Measurements from ENCODE around the gene CEMIP. TPM values are rescaled to one million over a fixed set of nuclear protein-coding genes. Genes with fewer than 3 reads are reported as not detected.

CEMIP gene
- total and polyA plus RNA-seq, 2 experiments from 2014 or later: 2.3 to 4.4 TPM

DNA sequence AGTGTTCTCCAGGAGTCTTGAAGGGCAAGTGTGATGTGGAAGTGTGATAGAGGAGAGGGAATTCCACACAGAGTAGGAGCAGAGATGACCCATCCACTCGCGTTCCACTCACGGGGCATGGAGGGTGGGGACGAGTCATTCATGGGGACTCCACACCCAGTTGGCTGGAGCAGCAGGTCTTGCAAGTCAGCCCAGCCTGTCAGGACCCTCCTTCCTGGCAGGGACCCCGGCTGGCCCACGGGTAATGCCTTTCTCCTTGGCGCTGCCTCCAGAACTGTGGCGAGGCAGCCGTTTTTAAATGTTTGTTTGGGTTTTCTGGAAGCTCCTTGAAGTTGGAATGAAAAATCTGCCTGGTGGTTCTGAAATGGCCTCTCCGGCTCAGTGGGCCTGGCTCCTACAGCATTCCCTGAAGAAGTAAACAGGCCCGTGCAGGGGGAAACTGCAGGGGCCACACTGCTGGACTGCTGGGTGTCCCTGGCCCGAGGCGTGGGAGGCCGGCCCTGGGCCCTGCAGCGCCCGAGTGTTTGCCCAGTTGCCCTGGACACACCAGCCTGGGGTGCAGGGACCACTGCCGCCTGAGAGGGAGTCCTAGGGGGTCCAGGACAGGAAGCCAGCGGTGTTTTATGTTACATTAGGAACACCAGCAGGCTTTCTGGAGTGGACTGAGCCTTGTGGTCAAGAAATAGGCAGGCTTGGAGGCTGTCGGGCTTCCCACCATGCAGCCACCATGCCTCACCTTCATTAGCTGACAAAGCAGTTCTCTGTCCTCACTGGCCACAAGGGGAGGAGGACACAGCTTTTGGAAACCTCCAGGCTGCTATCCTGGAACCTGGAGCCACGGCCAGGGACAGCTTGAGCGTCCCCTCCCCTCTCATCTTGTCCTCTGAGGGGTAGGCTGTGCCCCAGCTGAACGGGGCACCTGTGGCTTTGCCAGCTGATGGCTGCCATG, 61.3 kb downstream of the CEMIP start:
- H4K20me1 ChIP-seq (ENCODE audit: insufficient read depth, poor library complexity, severe bottlenecking): no peaks in the 10 kb centered on the region
- no peak overlapping the region for H3K27ac ChIP-seq
- H3K4me2 ChIP-seq: no peak overlapping the region
- no peaks in the 10 kb centered on the region for H3K27me3 ChIP-seq
- H3K4me1 ChIP-seq (ENCODE audit: insufficient read depth): peaks cover 8% of the 10 kb centered on the region
- H3K9me3 ChIP-seq (ENCODE audit: low read depth): no peaks in the 10 kb centered on the region
- H3K79me2 ChIP-seq: no peaks in the 10 kb centered on the region
- WGBS (ENCODE audit: low lambda C conversion rate, missing lambda C conversion rate): 92% methylated on average over 22 of the region's 22 CpGs
- no peak for DNase-seq (ENCODE audit: low spot score)
- H3K4me3 ChIP-seq: no peak overlapping the region
- TF ChIP-seq EZH2phosphoT487 (IDR thresholded peaks at IDR 0.05; ENCODE audit: low read depth, severe bottlenecking, unreplicated experiment): no peak
- TF ChIP-seq, protein P1, sequence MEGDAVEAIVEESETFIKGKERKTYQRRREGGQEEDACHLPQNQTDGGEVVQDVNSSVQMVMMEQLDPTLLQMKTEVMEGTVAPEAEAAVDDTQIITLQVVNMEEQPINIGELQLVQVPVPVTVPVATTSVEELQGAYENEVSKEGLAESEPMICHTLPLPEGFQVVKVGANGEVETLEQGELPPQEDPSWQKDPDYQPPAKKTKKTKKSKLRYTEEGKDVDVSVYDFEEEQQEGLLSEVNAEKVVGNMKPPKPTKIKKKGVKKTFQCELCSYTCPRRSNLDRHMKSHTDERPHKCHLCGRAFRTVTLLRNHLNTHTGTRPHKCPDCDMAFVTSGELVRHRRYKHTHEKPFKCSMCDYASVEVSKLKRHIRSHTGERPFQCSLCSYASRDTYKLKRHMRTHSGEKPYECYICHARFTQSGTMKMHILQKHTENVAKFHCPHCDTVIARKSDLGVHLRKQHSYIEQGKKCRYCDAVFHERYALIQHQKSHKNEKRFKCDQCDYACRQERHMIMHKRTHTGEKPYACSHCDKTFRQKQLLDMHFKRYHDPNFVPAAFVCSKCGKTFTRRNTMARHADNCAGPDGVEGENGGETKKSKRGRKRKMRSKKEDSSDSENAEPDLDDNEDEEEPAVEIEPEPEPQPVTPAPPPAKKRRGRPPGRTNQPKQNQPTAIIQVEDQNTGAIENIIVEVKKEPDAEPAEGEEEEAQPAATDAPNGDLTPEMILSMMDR (IDR thresholded peaks at IDR 0.05; ENCODE audit: poor library complexity): no peak
- TF ChIP-seq EZH2 (IDR thresholded peaks at IDR 0.05; ENCODE audit: borderline replicate concordance): no peak
- H3K36me3 ChIP-seq (replicated peaks; ENCODE audit: insufficient read depth, low read depth): no peaks in the 10 kb centered on the region
- no peak overlapping the region for H2AFZ ChIP-seq
- H3K9me2 ChIP-seq (replicated peaks; ENCODE audit: insufficient read depth): no peaks in the 10 kb centered on the region

DNA sequence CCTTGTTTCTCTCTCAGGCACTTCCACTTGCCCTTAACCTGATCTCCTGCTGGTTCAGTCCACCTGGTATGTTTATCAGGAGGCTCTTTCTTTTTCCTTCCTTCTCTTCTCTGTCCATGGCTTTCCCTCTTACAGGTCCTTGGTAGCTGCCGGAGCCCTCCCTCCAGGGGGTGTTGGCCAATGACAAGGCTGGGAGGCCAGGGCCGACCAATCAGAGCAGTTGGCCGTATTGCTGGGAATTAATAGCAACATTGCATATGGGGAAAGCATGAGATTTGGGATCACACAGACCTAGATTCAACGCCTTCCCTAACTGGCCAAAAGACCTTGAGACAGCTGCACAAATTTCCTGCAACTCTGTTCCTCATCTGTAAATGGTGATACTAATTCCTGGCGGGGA, 62.4 kb downstream of the CEMIP start:
- Histone ChIP-seq H3K9me3 (ENCODE audit: low read depth) (no peaks in the 10 kb centered on the region), H3K36me3 (replicated peaks; ENCODE audit: insufficient read depth, low read depth) (no peaks in the 10 kb centered on the region), H3K79me2 (no peaks in the 10 kb centered on the region), H3K27me3 (no peaks in the 10 kb centered on the region), H3K4me3 (no peak overlapping the region), H3K9me2 (replicated peaks; ENCODE audit: insufficient read depth) (no peaks in the 10 kb centered on the region), H3K4me2 (no peak overlapping the region), H3K27ac (no peak overlapping the region), H3K4me1 (ENCODE audit: insufficient read depth) (peaks cover 8% of the 10 kb centered on the region), H4K20me1 (ENCODE audit: insufficient read depth, poor library complexity, severe bottlenecking) (no peaks in the 10 kb centered on the region), H2AFZ (no peak overlapping the region)
- TF ChIP-seq, protein P1 (IDR thresholded peaks at IDR 0.05; ENCODE audit: poor library complexity): no peak
- no peak for TF ChIP-seq EZH2phosphoT487 (IDR thresholded peaks at IDR 0.05; ENCODE audit: low read depth, severe bottlenecking, unreplicated experiment)
- no peak for TF ChIP-seq EZH2 (IDR thresholded peaks at IDR 0.05; ENCODE audit: borderline replicate concordance)
- no peak for DNase-seq (ENCODE audit: low spot score)
- WGBS (ENCODE audit: low lambda C conversion rate, missing lambda C conversion rate): 96% methylated on average over 5 of the region's 5 CpGs

DNA sequence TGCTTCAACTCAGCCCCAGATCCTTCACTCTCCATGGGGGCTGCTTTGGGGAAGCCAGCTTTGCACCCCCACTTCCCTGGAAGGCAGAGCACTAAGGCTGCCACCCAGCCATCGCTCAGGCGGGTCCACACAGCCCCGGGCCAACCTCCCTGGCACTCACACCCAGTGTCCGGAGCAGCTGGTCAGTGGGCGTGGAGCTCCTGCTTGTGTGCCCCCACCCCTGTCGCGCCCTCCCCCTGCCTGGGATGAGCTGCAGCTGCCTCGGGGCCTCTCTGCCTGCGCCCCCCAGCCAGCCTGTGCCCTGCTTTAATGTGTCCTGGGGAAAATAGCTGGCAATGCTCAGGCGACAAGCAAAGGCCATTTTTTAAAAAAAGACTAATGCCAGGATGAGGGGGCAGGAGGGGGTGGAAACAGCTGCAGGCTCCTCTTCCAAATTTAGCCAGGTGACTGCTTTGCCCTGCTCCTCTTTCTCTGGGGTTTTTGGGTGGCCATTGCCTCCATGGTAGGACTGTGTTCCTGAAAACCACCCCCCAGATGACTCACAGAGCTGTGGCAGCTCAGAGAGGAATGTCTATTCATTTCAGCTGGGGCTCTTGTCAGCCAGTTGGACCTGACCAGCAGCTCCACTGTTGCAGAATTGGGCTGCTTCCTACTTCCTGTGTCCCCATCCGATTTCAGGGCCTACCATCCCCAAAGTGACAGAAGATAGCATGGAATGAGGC, 65.0 kb downstream of the CEMIP start:
- no peaks in the 10 kb centered on the region for H3K9me3 ChIP-seq (ENCODE audit: low read depth)
- H3K9me2 ChIP-seq (replicated peaks; ENCODE audit: insufficient read depth): no peaks in the 10 kb centered on the region
- H3K27ac ChIP-seq: no peak overlapping the region
- no peak overlapping the region for H3K4me3 ChIP-seq
- no peaks in the 10 kb centered on the region for H4K20me1 ChIP-seq (ENCODE audit: insufficient read depth, poor library complexity, severe bottlenecking)
- no peaks in the 10 kb centered on the region for H3K36me3 ChIP-seq (replicated peaks; ENCODE audit: insufficient read depth, low read depth)
- DNase-seq (ENCODE audit: low spot score): no peak
- no peaks in the 10 kb centered on the region for H3K27me3 ChIP-seq
- no peaks in the 10 kb centered on the region for H3K79me2 ChIP-seq
- no peak for TF ChIP-seq EZH2 (IDR thresholded peaks at IDR 0.05; ENCODE audit: borderline replicate concordance)
- TF ChIP-seq EZH2phosphoT487 (IDR thresholded peaks at IDR 0.05; ENCODE audit: low read depth, severe bottlenecking, unreplicated experiment): no peak
- TF ChIP-seq, protein P1 (IDR thresholded peaks at IDR 0.05; ENCODE audit: poor library complexity): no peak
- H3K4me2 ChIP-seq: no peak overlapping the region
- peaks cover 8% of the 10 kb centered on the region for H3K4me1 ChIP-seq (ENCODE audit: insufficient read depth)
- H2AFZ ChIP-seq: no peak overlapping the region
- WGBS (ENCODE audit: low lambda C conversion rate, missing lambda C conversion rate): 89% methylated on average over 9 of the region's 11 CpGs
